GM12874 (cell line): ENCODE data around the gene SCML2.

Experiments
- CTCF ChIP-seq: IDR thresholded peaks from 2 replicates; pipeline ENCODE4 v1.5.1; 2011; ENCODE audit warnings: low read depth, mild to moderate bottlenecking, control low read depth, low read length, moderate library complexity; ENCODE audit not compliant: insufficient read depth

SCML2 gene

GRCh38 chrX:18203631-18204030 lies 150.9 kb downstream of the SCML2 start:
- TF ChIP-seq CTCF: no peak

GRCh38 chrX:18194688-18195087 lies 159.8 kb downstream of the SCML2 start:
- no peak for TF ChIP-seq CTCF
